Neural cell (in vitro differentiated cells): ENCODE measurements around the gene GSTM1. TPM values are rescaled to one million over a fixed set of nuclear protein-coding genes. Genes with fewer than 3 reads are reported as not detected.
"Not testable (repeated sequence)": the region's sequence is repeated elsewhere in the genome, so short reads cannot be mapped to it uniquely, and the experiment has no call there.

Experiments
- H2AFZ ChIP-seq: fragments of 200-600, 300-800 bp; sonication (generic), shearing (Covaris generic); 2 replicates; pipeline ENCODE4 v1.6.0; 2014; ENCODE audit warnings: low read depth, mild to moderate bottlenecking, antibody characterized with exemption, low read length, moderate library complexity
- H3F3A ChIP-seq: fragments of 200-600 bp; shearing (Covaris generic); 2 replicates; pipeline ENCODE4 v1.6.1; 2016; ENCODE audit warnings: mild to moderate bottlenecking, moderate library complexity, mixed read lengths, antibody characterized with exemption, low read length; ENCODE audit not compliant: insufficient read depth, poor library complexity, severe bottlenecking
- H3K27ac ChIP-seq: fragments of 200-600, 300-800 bp; sonication (generic), shearing (Covaris generic); 2 replicates; pipeline ENCODE4 v1.5.1; 2014; ENCODE audit warnings: mild to moderate bottlenecking, low read length, moderate library complexity
- H3K27me3 ChIP-seq: fragments of 300-800, 200-600 bp; sonication (generic), shearing (Covaris generic); 2 replicates; pipeline ENCODE4 v1.6.0; 2014; ENCODE audit warnings: mild to moderate bottlenecking, low read depth, low read length, moderate library complexity; ENCODE audit not compliant: insufficient read depth
- H3K36me3 ChIP-seq: fragments of 300-800, 200-600 bp; sonication (generic), shearing (Covaris generic); 2 replicates; pipeline ENCODE4 v1.5.1; 2014; ENCODE audit warnings: mild to moderate bottlenecking, antibody characterized with exemption, low read length, moderate library complexity; ENCODE audit not compliant: insufficient read depth
- H3K4me2 ChIP-seq: fragments of 300-800, 200-600 bp; sonication (generic), shearing (Covaris generic); 2 replicates; pipeline ENCODE4 v1.6.0; 2014; ENCODE audit warnings: mild to moderate bottlenecking, low read length
- H3K4me3 ChIP-seq: fragments of 300-800, 200-600 bp; sonication (generic), shearing (Covaris generic); 2 replicates; pipeline ENCODE4 v1.5.1; 2014; ENCODE audit warnings: mild to moderate bottlenecking, low read length, moderate library complexity
- H3K79me2 ChIP-seq: fragments of 200-600 bp; shearing (Covaris generic); replicated peaks from 2 replicates; pipeline ENCODE4 v1.6.0; 2014; ENCODE audit warnings: mild to moderate bottlenecking, low read length, moderate library complexity; ENCODE audit not compliant: insufficient read depth
- H3K9ac ChIP-seq: fragments of 300-800, 200-600 bp; sonication (generic), shearing (Covaris generic); 2 replicates; pipeline ENCODE4 v1.6.1; 2016; ENCODE audit warnings: mild to moderate bottlenecking, low read length, mixed read lengths
- H3K9me2 ChIP-seq: fragments of 200-600 bp; shearing (Covaris generic); 2 replicates; pipeline ENCODE4 v1.6.1; 2016; ENCODE audit warnings: mild to moderate bottlenecking, low read length, mixed read lengths; ENCODE audit not compliant: insufficient read depth
- H3K9me3 ChIP-seq: fragments of 200-600, 300-800 bp; sonication (generic), shearing (Covaris generic); 2 replicates; pipeline ENCODE4 v1.6.1; 2016; ENCODE audit warnings: mild to moderate bottlenecking, mixed run types, low read length, moderate library complexity, mixed read lengths
- H4K20me1 ChIP-seq: fragments of 200-600 bp; shearing (Covaris generic); 2 replicates; pipeline ENCODE4 v1.6.1; 2016; ENCODE audit warnings: mild to moderate bottlenecking, mixed run types; ENCODE audit not compliant: insufficient read depth
- EP300 ChIP-seq: fragments of 450-650 bp; conservative IDR thresholded peaks from 2 replicates; pipeline ENCODE4 v1.6.1; 2014; ENCODE audit warnings: antibody characterized with exemption, mild to moderate bottlenecking, moderate library complexity; ENCODE audit not compliant: poor library complexity, severe bottlenecking
- POLR2AphosphoS5 ChIP-seq: IDR thresholded peaks from 2 replicates; pipeline ENCODE4 v1.6.1; 2012
- RAD21 ChIP-seq: fragments of 450-650 bp; conservative IDR thresholded peaks from 2 replicates; pipeline ENCODE4 v1.6.1; 2014; ENCODE audit warnings: antibody characterized with exemption, mild to moderate bottlenecking, moderate library complexity
- SMC3 ChIP-seq: fragments of 450-650 bp; conservative IDR thresholded peaks from 2 replicates; pipeline ENCODE4 v1.6.1; 2014; ENCODE audit warnings: antibody characterized with exemption, mild to moderate bottlenecking, moderate library complexity; ENCODE audit not compliant: poor library complexity
- TAF1 ChIP-seq: IDR thresholded peaks from 2 replicates; pipeline ENCODE4 v1.6.1; 2012; ENCODE audit warnings: low read depth
- polyA plus RNA-seq: library from polyadenylated mRNA; depleted of rRNA; stranded (reverse); fragments of >200 nt; gene quantifications from 2 replicates; pipeline ENCODE4 v1.2.3, GENCODE V29; 2014
- TF ChIP-seq, protein P1 (sequence below): IDR thresholded peaks from 2 replicates; pipeline ENCODE4 v1.6.1; 2012; ENCODE audit warnings: borderline replicate concordance
- TF ChIP-seq, protein P2 (sequence below): fragments of 450-650 bp; IDR thresholded peaks from 2 replicates; pipeline ENCODE4 v1.5.1; 2014; ENCODE audit warnings: antibody characterized with exemption, mild to moderate bottlenecking, moderate library complexity; ENCODE audit not compliant: poor library complexity, severe bottlenecking

The GSTM1 gene
- polyA plus RNA-seq, 1 donor from 2014 or later, result not detected

DNA sequence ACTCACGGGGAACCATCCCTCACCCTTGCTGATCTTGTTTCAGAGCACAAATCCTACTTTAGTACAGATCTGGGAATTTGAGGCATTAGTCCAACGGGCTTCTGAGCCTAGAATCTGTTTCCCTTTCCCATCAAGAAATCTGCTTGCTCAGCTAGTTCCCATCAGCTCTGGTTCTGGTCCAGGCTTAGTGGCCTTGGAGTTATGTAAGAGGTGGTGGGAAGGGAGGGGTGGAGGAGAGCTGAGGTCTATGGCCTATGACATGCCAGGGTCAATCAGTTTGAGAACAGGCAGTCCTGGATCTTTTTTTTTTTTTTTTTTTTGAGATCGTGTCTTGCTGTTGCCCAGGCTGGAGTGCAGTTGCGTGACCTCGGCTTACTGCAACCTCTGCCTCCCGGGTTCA is 4.1 kb downstream of the GSTM1 start:
- Histone ChIP-seq H3K4me3 (no peak overlapping the region), H3K4me2 (no peak overlapping the region), H4K20me1 (no peaks in the 10 kb centered on the region), H3K9ac (no peak overlapping the region), H3K27me3 (no peaks in the 10 kb centered on the region), H3K9me3 (no peaks in the 10 kb centered on the region), H3K27ac (no peak overlapping the region), H3K36me3 (no peaks in the 10 kb centered on the region), H3K9me2 (no peaks in the 10 kb centered on the region), H3F3A (no peaks in the 10 kb centered on the region), H3K79me2 (no peaks in the 10 kb centered on the region), H2AFZ (no peak overlapping the region)
- TF ChIP-seq POLR2AphosphoS5, result no peak
- TF ChIP-seq SMC3, result no peak
- no peak for TF ChIP-seq EP300

DNA sequence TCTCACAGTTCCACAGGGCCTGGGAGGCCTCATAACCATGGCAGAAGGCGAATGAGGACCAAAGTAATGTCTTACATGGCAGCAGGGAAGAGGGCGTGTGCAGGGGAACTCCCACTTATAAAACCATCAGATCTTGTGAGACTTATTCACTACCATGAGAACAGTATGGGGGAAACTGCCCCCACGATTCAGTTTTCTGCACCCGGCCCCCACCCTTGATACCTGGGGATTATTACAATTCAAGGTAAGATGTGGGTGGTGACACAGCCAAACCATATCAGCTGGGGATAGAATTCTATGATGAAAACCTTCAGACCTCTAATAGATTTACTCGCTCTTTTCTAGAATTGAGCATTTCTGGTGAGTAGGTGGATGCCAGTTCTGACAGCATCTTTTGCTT is 6.8 kb downstream of the GSTM1 start:
- H4K20me1 ChIP-seq, H3K9me3 ChIP-seq, H3K4me2 ChIP-seq, H3F3A ChIP-seq, H3K27ac ChIP-seq, H3K27me3 ChIP-seq, H3K36me3 ChIP-seq, H3K79me2 ChIP-seq, H3K9me2 ChIP-seq, H3K9ac ChIP-seq, H3K4me3 ChIP-seq, H2AFZ ChIP-seq: not testable (repeated sequence)

GRCh38 chr1:109695138-109695537 is 7.5 kb downstream of the GSTM1 start:
- not testable (repeated sequence) for H3K9me2 ChIP-seq, H3K9me3 ChIP-seq, H3K27me3 ChIP-seq, H3K9ac ChIP-seq, H3K79me2 ChIP-seq, H3K36me3 ChIP-seq, H3K27ac ChIP-seq, H2AFZ ChIP-seq, H3F3A ChIP-seq, H3K4me2 ChIP-seq, H3K4me3 ChIP-seq, H4K20me1 ChIP-seq

- no peak overlapping the region for H3K9ac ChIP-seq
- H3K4me3 ChIP-seq, result no peak overlapping the region
- H3K27ac ChIP-seq, result no peak overlapping the region
- no peaks in the 10 kb centered on the region for H3F3A ChIP-seq
- no peaks in the 10 kb centered on the region for H4K20me1 ChIP-seq
- H3K9me2 ChIP-seq, result no peaks in the 10 kb centered on the region
- H3K27me3 ChIP-seq, result no peaks in the 10 kb centered on the region
- H2AFZ ChIP-seq, result no peak overlapping the region
- H3K79me2 ChIP-seq, result no peaks in the 10 kb centered on the region
- no peak overlapping the region for H3K4me2 ChIP-seq
- no peaks in the 10 kb centered on the region for H3K9me3 ChIP-seq
- no peaks in the 10 kb centered on the region for H3K36me3 ChIP-seq
- TF ChIP-seq TAF1 (no peak), RAD21 (no peak), EP300 (no peak)
- TF ChIP-seq, protein P1, sequence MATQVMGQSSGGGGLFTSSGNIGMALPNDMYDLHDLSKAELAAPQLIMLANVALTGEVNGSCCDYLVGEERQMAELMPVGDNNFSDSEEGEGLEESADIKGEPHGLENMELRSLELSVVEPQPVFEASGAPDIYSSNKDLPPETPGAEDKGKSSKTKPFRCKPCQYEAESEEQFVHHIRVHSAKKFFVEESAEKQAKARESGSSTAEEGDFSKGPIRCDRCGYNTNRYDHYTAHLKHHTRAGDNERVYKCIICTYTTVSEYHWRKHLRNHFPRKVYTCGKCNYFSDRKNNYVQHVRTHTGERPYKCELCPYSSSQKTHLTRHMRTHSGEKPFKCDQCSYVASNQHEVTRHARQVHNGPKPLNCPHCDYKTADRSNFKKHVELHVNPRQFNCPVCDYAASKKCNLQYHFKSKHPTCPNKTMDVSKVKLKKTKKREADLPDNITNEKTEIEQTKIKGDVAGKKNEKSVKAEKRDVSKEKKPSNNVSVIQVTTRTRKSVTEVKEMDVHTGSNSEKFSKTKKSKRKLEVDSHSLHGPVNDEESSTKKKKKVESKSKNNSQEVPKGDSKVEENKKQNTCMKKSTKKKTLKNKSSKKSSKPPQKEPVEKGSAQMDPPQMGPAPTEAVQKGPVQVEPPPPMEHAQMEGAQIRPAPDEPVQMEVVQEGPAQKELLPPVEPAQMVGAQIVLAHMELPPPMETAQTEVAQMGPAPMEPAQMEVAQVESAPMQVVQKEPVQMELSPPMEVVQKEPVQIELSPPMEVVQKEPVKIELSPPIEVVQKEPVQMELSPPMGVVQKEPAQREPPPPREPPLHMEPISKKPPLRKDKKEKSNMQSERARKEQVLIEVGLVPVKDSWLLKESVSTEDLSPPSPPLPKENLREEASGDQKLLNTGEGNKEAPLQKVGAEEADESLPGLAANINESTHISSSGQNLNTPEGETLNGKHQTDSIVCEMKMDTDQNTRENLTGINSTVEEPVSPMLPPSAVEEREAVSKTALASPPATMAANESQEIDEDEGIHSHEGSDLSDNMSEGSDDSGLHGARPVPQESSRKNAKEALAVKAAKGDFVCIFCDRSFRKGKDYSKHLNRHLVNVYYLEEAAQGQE, result no peak
- TF ChIP-seq, protein P2, sequence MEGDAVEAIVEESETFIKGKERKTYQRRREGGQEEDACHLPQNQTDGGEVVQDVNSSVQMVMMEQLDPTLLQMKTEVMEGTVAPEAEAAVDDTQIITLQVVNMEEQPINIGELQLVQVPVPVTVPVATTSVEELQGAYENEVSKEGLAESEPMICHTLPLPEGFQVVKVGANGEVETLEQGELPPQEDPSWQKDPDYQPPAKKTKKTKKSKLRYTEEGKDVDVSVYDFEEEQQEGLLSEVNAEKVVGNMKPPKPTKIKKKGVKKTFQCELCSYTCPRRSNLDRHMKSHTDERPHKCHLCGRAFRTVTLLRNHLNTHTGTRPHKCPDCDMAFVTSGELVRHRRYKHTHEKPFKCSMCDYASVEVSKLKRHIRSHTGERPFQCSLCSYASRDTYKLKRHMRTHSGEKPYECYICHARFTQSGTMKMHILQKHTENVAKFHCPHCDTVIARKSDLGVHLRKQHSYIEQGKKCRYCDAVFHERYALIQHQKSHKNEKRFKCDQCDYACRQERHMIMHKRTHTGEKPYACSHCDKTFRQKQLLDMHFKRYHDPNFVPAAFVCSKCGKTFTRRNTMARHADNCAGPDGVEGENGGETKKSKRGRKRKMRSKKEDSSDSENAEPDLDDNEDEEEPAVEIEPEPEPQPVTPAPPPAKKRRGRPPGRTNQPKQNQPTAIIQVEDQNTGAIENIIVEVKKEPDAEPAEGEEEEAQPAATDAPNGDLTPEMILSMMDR, result no peak
Measured at GRCh38 chr1:109697066-109697465, 9.4 kb downstream of the GSTM1 start.

DNA sequence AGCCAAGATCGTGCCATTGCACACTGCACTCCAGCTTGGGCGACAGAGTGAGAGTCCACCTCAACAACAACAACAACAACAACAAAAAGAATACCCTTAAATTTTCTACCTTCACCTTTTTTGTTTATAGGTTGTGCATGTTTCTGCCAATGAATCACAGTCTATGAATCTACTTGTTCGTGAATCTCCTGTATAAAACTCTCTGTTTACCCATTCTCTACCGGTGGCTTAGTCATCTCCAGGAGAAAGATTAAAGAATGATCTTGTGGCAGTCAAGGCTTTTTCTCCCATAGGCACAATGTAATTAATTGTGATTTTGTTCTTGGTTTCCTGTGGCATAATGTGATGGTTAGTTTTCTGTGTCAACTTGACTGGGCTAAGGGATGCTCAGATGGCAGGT is 10.2 kb downstream of the GSTM1 start:
- not testable (repeated sequence) for H3K9me2 ChIP-seq, H3K9me3 ChIP-seq, H3K9ac ChIP-seq, H4K20me1 ChIP-seq, H2AFZ ChIP-seq, H3K79me2 ChIP-seq, H3K4me2 ChIP-seq, H3K27me3 ChIP-seq, H3F3A ChIP-seq, H3K36me3 ChIP-seq, H3K4me3 ChIP-seq, H3K27ac ChIP-seq

DNA sequence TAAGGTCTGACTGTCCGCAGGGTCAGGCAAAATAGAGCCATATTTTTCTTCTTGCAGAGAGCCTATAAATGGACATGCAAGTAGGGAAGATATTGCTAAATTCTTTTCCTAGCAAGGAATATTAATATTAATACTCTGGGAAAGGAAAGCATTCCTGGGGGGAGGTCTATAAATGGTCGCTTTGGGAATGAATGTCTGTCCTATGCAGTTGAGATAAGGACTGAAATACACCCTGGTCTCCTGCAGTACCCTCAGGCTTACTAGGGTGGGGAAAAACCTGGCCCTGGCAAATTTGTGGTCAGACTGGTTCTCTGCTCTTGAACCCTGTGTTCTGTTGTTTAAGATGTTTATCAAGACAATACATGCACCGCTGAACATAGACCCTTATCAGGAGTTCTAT is 15.3 kb downstream of the GSTM1 start:
- H3K9me2 ChIP-seq, H3K27me3 ChIP-seq, H3K4me3 ChIP-seq, H3K9me3 ChIP-seq, H3K27ac ChIP-seq, H3K4me2 ChIP-seq, H4K20me1 ChIP-seq, H2AFZ ChIP-seq, H3K9ac ChIP-seq, H3K79me2 ChIP-seq, H3K36me3 ChIP-seq, H3F3A ChIP-seq: not testable (repeated sequence)
